NCI-H748 (cell line): ENCODE measurements around the gene PSMA3.
A peak's percentile ranks its signal among the peaks of the same experiment; 100 is the strongest.

Experiments used
- DNase-seq: peaks from one replicate; lab custom pipeline; 2025; ENCODE audit not compliant: unreplicated experiment; lab: John Stamatoyannopoulos, UW

The PSMA3 gene

DNA sequence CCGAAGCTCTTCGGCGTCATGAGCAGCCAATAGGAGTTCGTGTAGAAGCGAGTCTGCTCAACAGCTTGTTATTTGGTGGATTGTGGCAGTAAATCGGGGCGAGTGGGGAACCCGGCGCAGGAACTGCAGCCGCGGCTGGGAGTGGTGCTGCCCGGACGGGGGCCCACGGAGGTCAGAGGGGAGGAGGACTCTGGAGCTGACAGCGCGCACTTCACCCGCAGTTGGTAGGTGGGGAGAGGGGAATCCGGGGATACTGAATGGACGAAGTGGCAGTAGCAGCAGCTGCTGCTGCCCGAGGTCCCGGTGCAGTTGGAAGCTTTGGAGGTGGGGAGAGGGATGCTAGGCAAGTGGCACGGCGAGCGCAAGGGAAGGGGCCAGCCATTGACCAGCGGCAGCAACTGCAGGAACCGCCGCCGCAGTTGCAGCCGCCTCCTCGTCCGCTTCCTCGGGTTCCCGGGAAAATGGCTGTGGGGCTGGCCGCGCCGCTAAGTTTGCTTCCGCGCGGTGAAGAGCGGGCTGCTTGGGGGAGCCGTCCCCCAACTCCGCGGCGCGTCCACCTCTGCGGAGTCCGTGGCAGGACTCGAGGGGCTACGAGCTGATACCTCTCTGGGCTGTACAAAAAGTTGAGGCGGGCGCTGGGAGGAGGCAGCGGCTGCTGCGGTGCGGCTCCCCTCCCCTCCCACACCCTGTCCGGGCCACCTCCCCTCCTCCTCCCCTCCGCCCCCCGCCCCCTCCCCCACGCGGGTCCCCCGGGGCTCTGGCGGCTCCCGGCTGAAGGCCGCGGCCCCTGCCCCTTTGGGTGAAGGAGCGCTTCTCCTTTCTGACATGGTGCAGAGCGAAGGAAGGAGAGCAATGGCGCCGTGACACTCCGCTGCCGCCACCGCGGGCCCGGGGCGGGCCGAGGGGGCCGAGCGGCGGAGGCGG lies 54.1 kb downstream of the PSMA3 start, which contains the start of gene ARID4A:
TSS of gene ARID4A (plus strand) at position 79 of the 924 bp plus-strand sequence. CDS start 1,300 bp downstream, outside the sequence.
- peak; percentile 36 for DNase-seq

DNA sequence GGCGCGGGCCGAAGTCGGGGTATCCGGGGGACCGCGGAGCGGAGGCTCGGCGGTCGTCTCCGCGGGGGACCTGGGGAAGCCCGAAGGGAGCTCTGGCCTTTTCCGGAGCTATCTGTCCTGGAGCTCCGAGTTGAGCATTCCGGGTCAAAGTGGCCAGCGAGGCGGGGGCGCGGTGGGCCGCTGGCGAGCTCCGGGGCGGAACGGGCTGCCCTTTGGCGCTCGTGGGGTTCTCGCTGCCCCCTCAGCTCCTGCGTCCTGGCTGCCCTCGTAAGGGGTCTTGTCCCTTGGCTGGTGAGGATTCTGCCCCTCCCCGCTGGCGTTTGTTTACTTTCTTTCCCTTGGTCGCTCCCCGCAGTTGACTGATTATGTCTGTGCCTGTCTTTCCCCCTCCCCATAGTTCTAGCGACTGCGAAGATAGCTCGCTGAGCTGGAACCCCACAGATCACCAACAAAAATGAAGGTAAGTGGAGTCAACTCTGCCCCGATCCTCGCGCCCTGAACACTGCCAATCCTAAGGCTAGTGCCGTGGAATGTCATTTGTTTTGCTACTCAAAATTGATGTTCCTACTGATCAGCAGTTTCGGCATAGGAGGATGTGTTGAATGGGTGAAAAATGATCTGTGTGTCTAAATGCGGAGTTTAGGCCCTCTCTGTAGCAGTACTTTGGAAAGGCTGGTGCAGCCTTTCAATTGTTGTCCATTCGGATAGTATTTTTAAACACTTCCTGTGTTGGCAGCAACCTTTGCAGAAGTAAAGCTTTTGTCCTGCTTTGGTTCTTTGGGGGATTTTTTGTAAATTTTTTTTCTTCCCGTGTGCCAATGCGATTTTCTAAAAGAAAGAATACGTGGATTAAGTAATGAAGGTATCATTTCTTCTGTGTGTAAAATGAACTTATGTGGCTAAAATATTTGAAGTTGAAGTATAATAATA lies 55.0 kb downstream of the PSMA3 start:
- DNase-seq, result peak; percentile 37

DNA sequence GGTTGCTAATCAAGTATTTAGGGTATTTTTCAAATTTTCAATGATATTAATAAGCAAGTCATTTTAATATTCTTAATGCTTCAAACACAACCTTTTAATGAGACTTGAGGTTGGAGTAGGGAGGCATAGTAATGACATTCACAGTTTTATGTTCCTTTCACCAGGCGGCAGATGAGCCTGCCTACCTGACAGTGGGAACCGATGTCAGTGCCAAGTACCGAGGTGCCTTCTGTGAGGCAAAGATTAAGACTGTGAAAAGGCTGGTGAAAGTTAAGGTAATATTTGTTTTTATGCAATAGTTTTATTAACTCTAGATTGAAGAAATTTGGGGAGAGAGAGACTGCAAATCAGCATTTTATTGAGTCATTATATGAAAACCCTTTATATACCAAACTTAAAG lies 56.8 kb downstream of the PSMA3 start:
- DNase-seq, result no peak

DNA sequence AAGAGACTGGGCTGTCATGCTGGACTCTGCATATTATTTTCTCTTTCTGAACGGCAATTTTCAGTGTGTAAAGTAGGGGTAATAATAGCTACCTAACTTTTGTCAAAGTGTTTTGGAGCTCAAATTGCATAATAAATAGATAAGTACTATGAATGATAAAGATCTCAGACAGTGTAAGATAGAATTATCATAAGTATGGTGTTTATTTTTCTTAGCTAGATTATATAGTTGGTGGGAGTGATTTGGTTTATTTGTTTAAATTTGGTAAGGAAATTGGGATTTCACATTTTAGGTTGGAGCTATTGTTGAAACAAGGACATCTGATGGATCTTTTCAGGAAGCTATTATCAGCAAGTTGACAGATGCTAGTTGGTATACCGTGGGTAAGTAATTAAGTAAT lies 61.1 kb downstream of the PSMA3 start:
- DNase-seq, result no peak

DNA sequence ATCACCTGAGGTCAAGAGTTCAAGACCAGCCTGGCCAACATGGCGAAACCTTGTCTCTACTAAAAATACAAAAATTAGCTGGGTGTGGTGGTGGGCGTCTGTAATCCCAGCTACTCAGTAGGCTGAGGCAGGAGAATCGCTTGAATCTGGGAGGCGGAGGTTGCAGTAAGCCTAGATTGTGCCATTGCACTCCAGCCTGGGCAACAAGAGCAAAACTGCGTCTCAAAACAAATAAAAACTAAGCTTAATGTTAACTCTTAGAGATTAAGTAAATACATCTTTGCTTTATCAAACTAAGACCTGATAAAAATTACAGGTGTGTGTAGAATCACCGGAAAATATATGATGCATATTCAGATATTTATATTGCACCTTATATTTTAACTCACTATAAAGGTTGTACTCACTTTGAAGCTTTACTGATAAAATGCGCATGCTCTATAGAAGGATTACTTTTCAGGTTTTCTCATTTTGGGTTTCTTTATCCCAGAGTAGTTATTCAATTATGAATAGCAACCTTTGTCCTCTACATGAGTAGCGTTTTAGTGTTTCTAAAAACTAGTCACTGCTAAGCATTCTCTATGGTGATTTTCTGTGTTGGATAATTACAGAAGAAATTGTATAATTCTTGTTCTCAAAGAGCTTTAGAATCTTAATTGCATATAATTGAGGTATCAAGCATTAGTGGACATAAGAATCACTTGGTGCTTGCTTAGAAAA lies 63.1 kb downstream of the PSMA3 start:
- DNase-seq, result no peak

DNA sequence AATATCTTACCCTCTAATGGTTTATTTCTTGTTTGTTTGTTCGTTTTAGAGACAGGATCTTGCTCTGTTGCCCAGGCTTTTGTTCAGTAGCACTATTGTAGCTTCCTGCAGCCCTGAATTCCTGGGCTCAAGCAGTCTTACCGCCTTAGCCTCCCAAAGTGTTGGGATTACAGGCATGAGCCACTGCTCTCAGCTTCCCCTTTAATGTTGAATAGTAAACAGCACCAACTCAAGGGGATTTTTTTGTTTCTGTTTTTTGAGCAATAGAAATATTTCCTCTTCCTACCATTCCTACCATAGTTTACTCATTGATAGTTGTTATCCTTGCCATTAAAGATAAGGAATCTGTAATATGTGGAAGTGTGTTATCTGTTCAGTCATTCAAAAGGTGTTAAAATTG lies 64.4 kb downstream of the PSMA3 start:
- DNase-seq, result no peak

DNA sequence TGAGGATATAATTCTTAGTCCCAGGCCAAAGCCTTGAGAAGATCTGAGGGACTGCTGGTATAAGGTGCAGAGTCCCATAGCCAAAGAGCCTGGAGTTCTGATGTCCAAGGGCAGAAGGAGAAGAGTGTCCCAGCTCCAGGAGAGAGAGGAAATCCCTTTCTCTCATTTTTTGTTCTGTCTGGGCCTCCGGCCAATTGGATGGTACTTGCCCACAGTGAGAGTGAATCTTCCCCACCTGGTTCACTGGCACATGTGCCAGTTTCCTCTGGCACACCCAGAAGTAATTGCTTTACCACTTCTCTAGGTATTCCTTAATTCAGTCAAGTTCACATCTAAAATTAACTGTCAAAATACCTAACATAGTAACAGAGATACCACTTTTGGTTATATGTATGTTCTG lies 69.1 kb downstream of the PSMA3 start:
- DNase-seq, result no peak

DNA sequence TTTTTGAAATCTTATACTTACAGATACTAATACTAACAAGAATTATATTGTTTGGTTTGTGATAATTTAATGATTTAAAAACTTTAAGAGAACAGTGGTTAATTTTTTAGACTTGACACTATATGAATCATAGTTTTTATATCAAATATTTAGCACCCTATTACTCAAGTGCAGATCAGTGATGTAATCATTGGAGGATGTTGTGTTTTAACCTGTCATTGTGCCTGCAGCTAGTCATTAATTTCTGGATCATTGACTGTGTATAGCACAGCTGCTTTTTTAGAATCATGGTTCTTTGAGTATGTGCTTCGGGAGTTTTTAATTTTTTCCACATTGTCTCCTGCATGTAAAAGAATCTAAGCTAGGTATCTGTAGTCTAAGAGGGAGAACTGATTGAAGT lies 71.0 kb downstream of the PSMA3 start:
- no peak for DNase-seq
